Mammary epithelial cell (primary cell): ENCODE results near the gene RASGRP1.

Experiments used
- CTCF ChIP-seq, 2 donors: IDR thresholded peaks in 1 of 2; conservative IDR thresholded peaks in 1 of 2; 2 replicates each; pipeline ENCODE4 v1.5.1; 2011 to 2012; ENCODE audit warnings: inconsistent platforms in 2 of 2, low read length in 2 of 2, mild to moderate bottlenecking in 2 of 2, control low read depth in 1 of 2, low read depth in 1 of 2; ENCODE audit not compliant: insufficient read depth in 1 of 2; ENCODE audit errors: extremely low read depth in 1 of 2
- EZH2 ChIP-seq: IDR thresholded peaks from 2 replicates; pipeline ENCODE4 v1.6.1; 2012; ENCODE audit warnings: low read length, inconsistent platforms, borderline replicate concordance

- TF ChIP-seq CTCF (conservative IDR thresholded peaks at IDR 0.05 in 1 of 2, IDR thresholded peaks at IDR 0.05 in 1 of 2; ENCODE audit: extremely low read depth in 1 of 2, insufficient read depth in 1 of 2, low read depth in 1 of 2, low read length in 2 of 2) (no peak), EZH2 (no peak)
Observed at GRCh38 chr15:38612159-38612863, 47.7 kb upstream of the RASGRP1 start.
